ENCODE data around the gene IDI1. TPM values are rescaled to one million over a fixed set of nuclear protein-coding genes. Genes with fewer than 3 reads are reported as not detected.

IDI1 gene
- total and polyA plus RNA-seq, 2 of the 13 experiments (the other 11 are each of a cell fraction or from before 2014, with no cell fraction given) = 44.4 to 145 TPM

GRCh38 chr10:1084011-1084950, 35.4 kb upstream of the IDI1 start (continued):
- TF ChIP-seq MXD1 (CRISPR knock-in tag; IDR thresholded peaks at IDR 0.05) (no peak), ATF3 (CRISPR knock-in tag; IDR thresholded peaks at IDR 0.05) (no peak), AKNA (CRISPR knock-in tag; IDR thresholded peaks at IDR 0.05; ENCODE audit: borderline replicate concordance) (no peak), ZNF513 (CRISPR knock-in tag; conservative IDR thresholded peaks at IDR 0.05) (no peak), ATF2 (CRISPR knock-in tag; IDR thresholded peaks at IDR 0.05) (no peak), SRSF9 (IDR thresholded peaks at IDR 0.05; ENCODE audit: borderline replicate concordance, insufficient read depth, low read depth, low read length, poor library complexity, severe bottlenecking) (no peak), ZNF724P (CRISPR knock-in tag; IDR thresholded peaks at IDR 0.05; ENCODE audit: borderline replicate concordance) (no peak), STAT5B (CRISPR knock-in tag; IDR thresholded peaks at IDR 0.05) (no peak)
